IPS-18a (cell line): ENCODE measurements around the gene PRR22.
A peak's percentile ranks its signal among the peaks of the same experiment; 100 is the strongest.

Experiments
- H3K27ac ChIP-seq: one replicate; pipeline ENCODE4 v1.5.1; 2013; ENCODE audit warnings: low read length
- H3K27me3 ChIP-seq: one replicate; pipeline ENCODE4 v1.6.1; 2013; ENCODE audit warnings: mild to moderate bottlenecking, low read length; ENCODE audit not compliant: control insufficient read depth, insufficient read depth
- H3K36me3 ChIP-seq: one replicate; pipeline ENCODE4 v1.6.1; 2013; ENCODE audit warnings: low read depth, low read length; ENCODE audit not compliant: control insufficient read depth
- H3K4me1 ChIP-seq: one replicate; pipeline ENCODE4 v1.6.1; 2013; ENCODE audit warnings: low read depth, low read length; ENCODE audit not compliant: control insufficient read depth
- H3K4me3 ChIP-seq: one replicate; pipeline ENCODE4 v1.5.1; 2013; ENCODE audit warnings: low read length
- H3K9ac ChIP-seq: one replicate; pipeline ENCODE4 v1.6.1; 2013; ENCODE audit warnings: mild to moderate bottlenecking, low read length, moderate library complexity
- H3K9me3 ChIP-seq: one replicate; pipeline ENCODE4 v1.6.1; 2013; ENCODE audit warnings: low read depth, low read length; ENCODE audit not compliant: control insufficient read depth

Gene PRR22

GRCh38 chr19:5799247-5800241 is 15.0 kb upstream of the PRR22 start:
- no peak overlapping the region for H3K9ac ChIP-seq
- peaks cover 3% of the 10 kb centered on the region for H3K4me1 ChIP-seq
- H3K9me3 ChIP-seq = no peaks in the 10 kb centered on the region
- no peaks in the 10 kb centered on the region for H3K36me3 ChIP-seq
- H3K27me3 ChIP-seq = peaks cover 16% of the 10 kb centered on the region
- H3K4me3 ChIP-seq = no peak overlapping the region
- no peak overlapping the region for H3K27ac ChIP-seq

- Histone ChIP-seq H3K9ac (no peak overlapping the region), H3K9me3 (no peaks in the 10 kb centered on the region), H3K4me1 (no peaks in the 10 kb centered on the region), H3K4me3 (no peak overlapping the region), H3K27ac (no peak overlapping the region), H3K36me3 (no peaks in the 10 kb centered on the region), H3K27me3 (peaks cover 8% of the 10 kb centered on the region)
These were observed 13.7 kb upstream of the PRR22 start for GRCh38 chr19:5798244-5798643.

GRCh38 chr19:5795382-5795919 is 10.9 kb upstream of the PRR22 start:
- H3K4me1 ChIP-seq = no peaks in the 10 kb centered on the region
- no peaks in the 10 kb centered on the region for H3K36me3 ChIP-seq
- no peak overlapping the region for H3K27ac ChIP-seq
- no peak overlapping the region for H3K4me3 ChIP-seq
- no peaks in the 10 kb centered on the region for H3K9me3 ChIP-seq
- no peak overlapping the region for H3K9ac ChIP-seq
- no peaks in the 10 kb centered on the region for H3K27me3 ChIP-seq

GRCh38 chr19:5793188-5793587 is 8.6 kb upstream of the PRR22 start:
- Histone ChIP-seq H3K27ac (no peak overlapping the region), H3K4me3 (no peak overlapping the region), H3K9me3 (no peaks in the 10 kb centered on the region), H3K4me1 (no peaks in the 10 kb centered on the region), H3K9ac (no peak overlapping the region), H3K36me3 (peaks cover 4% of the 10 kb centered on the region), H3K27me3 (no peaks in the 10 kb centered on the region)

- Histone ChIP-seq H3K4me3 (no peak overlapping the region), H3K27me3 (no peaks in the 10 kb centered on the region), H3K9me3 (no peaks in the 10 kb centered on the region), H3K36me3 (peaks cover 14% of the 10 kb centered on the region), H3K27ac (no peak overlapping the region), H3K9ac (no peak overlapping the region), H3K4me1 (no peaks in the 10 kb centered on the region)
These were observed 7.7 kb upstream of the PRR22 start for GRCh38 chr19:5792224-5792623.

- H3K9me3 ChIP-seq = no peaks in the 10 kb centered on the region
- H3K27me3 ChIP-seq = no peaks in the 10 kb centered on the region
- H3K36me3 ChIP-seq = peaks cover 25% of the 10 kb centered on the region
- no peaks in the 10 kb centered on the region for H3K4me1 ChIP-seq
- H3K27ac ChIP-seq = peak within 1 kb of the TSS; percentile 61
- H3K4me3 ChIP-seq = peak within 1 kb of the TSS; percentile 82
- peak within 1 kb of the TSS; percentile 84 for H3K9ac ChIP-seq
These were observed 6.3 kb upstream of the PRR22 start, which contains the start of gene DUS3L for GRCh38 chr19:5790559-5791520. Gene DUS3L, minus strand, starts transcription at chr19:5791163. Its CDS starts 22 bp downstream, at chr19:5791141.

GRCh38 chr19:5789886-5790558 is 5.5 kb upstream of the PRR22 start:
- H3K27ac ChIP-seq = no peak overlapping the region
- H3K27me3 ChIP-seq = no peaks in the 10 kb centered on the region
- H3K9me3 ChIP-seq = no peaks in the 10 kb centered on the region
- H3K4me1 ChIP-seq = no peaks in the 10 kb centered on the region
- H3K36me3 ChIP-seq = peaks cover 31% of the 10 kb centered on the region
- H3K4me3 ChIP-seq = peak overlapping the region; percentile 82
- no peak overlapping the region for H3K9ac ChIP-seq

- H3K4me3 ChIP-seq = no peak overlapping the region
- H3K36me3 ChIP-seq = peaks cover 35% of the 10 kb centered on the region
- H3K4me1 ChIP-seq = no peaks in the 10 kb centered on the region
These were observed 4.8 kb upstream of the PRR22 start for GRCh38 chr19:5789351-5789761.

GRCh38 chr19:5788422-5788821 is 3.9 kb upstream of the PRR22 start:
- H3K36me3 ChIP-seq = peaks cover 39% of the 10 kb centered on the region
- no peaks in the 10 kb centered on the region for H3K9me3 ChIP-seq
- no peaks in the 10 kb centered on the region for H3K4me1 ChIP-seq
- H3K27ac ChIP-seq = no peak overlapping the region
- H3K27me3 ChIP-seq = no peaks in the 10 kb centered on the region
- H3K9ac ChIP-seq = no peak overlapping the region
- H3K4me3 ChIP-seq = no peak overlapping the region

More at GRCh38 chr19:5789351-5789761, 4.8 kb upstream of the PRR22 start:
- H3K9ac ChIP-seq = no peak overlapping the region
- H3K9me3 ChIP-seq = no peaks in the 10 kb centered on the region
- no peaks in the 10 kb centered on the region for H3K27me3 ChIP-seq
- H3K27ac ChIP-seq = no peak overlapping the region

GRCh38 chr19:5787409-5788182 is 3.0 kb upstream of the PRR22 start:
- H3K4me3 ChIP-seq = no peak overlapping the region
- no peak overlapping the region for H3K27ac ChIP-seq
- peaks cover 39% of the 10 kb centered on the region for H3K36me3 ChIP-seq
- no peaks in the 10 kb centered on the region for H3K27me3 ChIP-seq
- H3K9me3 ChIP-seq = no peaks in the 10 kb centered on the region
- H3K4me1 ChIP-seq = no peaks in the 10 kb centered on the region
- H3K9ac ChIP-seq = no peak overlapping the region
